ENCODE data around the gene ERI3.
A peak's percentile ranks its signal among the peaks of the same experiment; 100 is the strongest.

Gene ERI3

GRCh38 chr1:44354840-44355581, at the start of gene ERI3:
TSS of gene ERI3 (minus strand) at chr1:44355257. CDS start at chr1:44355026, 231 bp downstream.
- peak; percentile 94 for DNase-seq

- no peak for DNase-seq
These were observed 46.5 kb upstream of the ERI3 start for GRCh38 chr1:44401256-44402228.

GRCh38 chr1:44390277-44390676, 35.2 kb upstream of the ERI3 start:
- DNase-seq, result no peak

- no peak for DNase-seq
These were observed 34.4 kb upstream of the ERI3 start for GRCh38 chr1:44389437-44389836.

- no peak for DNase-seq
These were observed 33.5 kb upstream of the ERI3 start for GRCh38 chr1:44388551-44388950.

GRCh38 chr1:44380666-44381177, 25.7 kb upstream of the ERI3 start:
- no peak for DNase-seq

GRCh38 chr1:44377925-44378784, 23.1 kb upstream of the ERI3 start:
- peak; percentile 51 for DNase-seq

- no peak for DNase-seq
These were observed 20.5 kb upstream of the ERI3 start for GRCh38 chr1:44375547-44375946.

GRCh38 chr1:44371206-44371605, 16.1 kb upstream of the ERI3 start:
- no peak for DNase-seq

GRCh38 chr1:44368471-44369151, 13.6 kb upstream of the ERI3 start:
- DNase-seq, result no peak

GRCh38 chr1:44367944-44368343, 12.9 kb upstream of the ERI3 start:
- DNase-seq, result no peak

- no peak for DNase-seq
These were observed 11.4 kb upstream of the ERI3 start for GRCh38 chr1:44366371-44366975.

GRCh38 chr1:44361478-44361877, 6.4 kb upstream of the ERI3 start:
- no peak for DNase-seq

GRCh38 chr1:44359234-44359935, 4.3 kb upstream of the ERI3 start:
- DNase-seq, result no peak

GRCh38 chr1:44357710-44358109, 2.7 kb upstream of the ERI3 start:
- no peak for DNase-seq

GRCh38 chr1:44355582-44356305, 687 bp upstream of the ERI3 start:
- DNase-seq, result no peak

- DNase-seq, result no peak
These were observed 703 bp downstream of the ERI3 start for GRCh38 chr1:44354268-44354839.

- DNase-seq, result no peak
These were observed 1.5 kb downstream of the ERI3 start for GRCh38 chr1:44353604-44354003.

GRCh38 chr1:44351289-44351688, 3.8 kb downstream of the ERI3 start:
- no peak for DNase-seq

GRCh38 chr1:44348061-44348485, 7.0 kb downstream of the ERI3 start:
- DNase-seq, result no peak
